ENCODE results near the gene MEPCE.
A peak's percentile ranks its signal among the peaks of the same experiment; 100 is the strongest.

MEPCE gene

GRCh38 chr7:100482728-100483089 is 53.1 kb downstream of the MEPCE start:
- Histone ChIP-seq H3F3A (ENCODE audit: insufficient read depth, low read length) (peaks cover 3% of the 10 kb centered on the region; the same call in 1 of the 2 replicates), H3K9me2 (replicated peaks; ENCODE audit: insufficient read depth, low read length) (no peaks in the 10 kb centered on the region), H3K4me1 (ENCODE audit: low read length) (peaks cover 6% of the 10 kb centered on the region), H3K27me3 (replicated peaks; ENCODE audit: insufficient read depth, low read length) (peaks cover 39% of the 10 kb centered on the region), H3K36me3 (replicated peaks; ENCODE audit: insufficient read depth, low read length) (no peaks in the 10 kb centered on the region), H3K9ac (ENCODE audit: low read length) (peak overlapping the region; percentile 17; the same call in 1 of the 2 replicates), H3K79me2 (ENCODE audit: low read length) (peaks cover 13% of the 10 kb centered on the region), H3K4me2 (ENCODE audit: low read depth, low read length) (peak overlapping the region; percentile 99), H3K9me3 (replicated peaks; ENCODE audit: insufficient read depth, low read length) (no peaks in the 10 kb centered on the region), H3K4me3 (ENCODE audit: low read length) (peak overlapping the region; percentile 85), H4K20me1 (ENCODE audit: insufficient read depth, low read length) (no peaks in the 10 kb centered on the region), H2AFZ (ENCODE audit: low read length) (peak overlapping the region; percentile 90), H3K27ac (ENCODE audit: low read length) (no peak overlapping the region)
- no peak for DNase-seq
- no peak for TF ChIP-seq EZH2 (optimal IDR thresholded peaks at IDR 0.05; ENCODE audit: low read depth, low read length)
- no peak for TF ChIP-seq CTCF (IDR thresholded peaks at IDR 0.05; ENCODE audit: low read length)
- no peak for TF ChIP-seq EZH2phosphoT487 (IDR thresholded peaks at IDR 0.05; ENCODE audit: low read length)

GRCh38 chr7:100483090-100483721 is 53.6 kb downstream of the MEPCE start:
- peak overlapping the region; percentile 90 for H2AFZ ChIP-seq (ENCODE audit: low read length)
- H3K4me1 ChIP-seq (ENCODE audit: low read length) = peaks cover 6% of the 10 kb centered on the region
- H3K9me3 ChIP-seq (replicated peaks; ENCODE audit: insufficient read depth, low read length) = no peaks in the 10 kb centered on the region
- TF ChIP-seq CTCF (IDR thresholded peaks at IDR 0.05; ENCODE audit: low read length) = peak; percentile 75
- no peak for TF ChIP-seq EZH2phosphoT487 (IDR thresholded peaks at IDR 0.05; ENCODE audit: low read length)
- no peaks in the 10 kb centered on the region for H4K20me1 ChIP-seq (ENCODE audit: insufficient read depth, low read length)
- H3K27ac ChIP-seq (ENCODE audit: low read length) = no peak overlapping the region
- peaks cover 44% of the 10 kb centered on the region for H3K27me3 ChIP-seq (replicated peaks; ENCODE audit: insufficient read depth, low read length)
- peak overlapping the region; percentile 85 for H3K4me3 ChIP-seq (ENCODE audit: low read length)
- peak; percentile 54 for DNase-seq
- peak overlapping the region; percentile 17; the same call in 1 of the 2 replicates for H3K9ac ChIP-seq (ENCODE audit: low read length)
- H3K79me2 ChIP-seq (ENCODE audit: low read length) = peaks cover 8% of the 10 kb centered on the region
- peak overlapping the region; percentile 99 for H3K4me2 ChIP-seq (ENCODE audit: low read depth, low read length)
- H3F3A ChIP-seq (ENCODE audit: insufficient read depth, low read length) = peaks cover 3% of the 10 kb centered on the region; the same call in 1 of the 2 replicates
- no peaks in the 10 kb centered on the region for H3K36me3 ChIP-seq (replicated peaks; ENCODE audit: insufficient read depth, low read length)
- H3K9me2 ChIP-seq (replicated peaks; ENCODE audit: insufficient read depth, low read length) = no peaks in the 10 kb centered on the region
